Activated CD4-positive, alpha-beta T cell treated with anti-CD3 and anti-CD28 coated beads, Interleukin-2, amount 50 U/mL, for 16 hours (primary cell): Measurements from ENCODE around the gene HDGFL3.
"Not testable (repeated sequence)": the region's sequence is repeated elsewhere in the genome, so short reads cannot be mapped to it uniquely, and the experiment has no call there.

Experiments used
- DNase-seq: peaks from one replicate; pipeline ENCODE4 v3.0.0-alpha.2; 2020

HDGFL3 gene

GRCh38 chr15:83207660-83208366 is at the start of gene HDGFL3:
TSS of gene HDGFL3 (minus strand) at chr15:83207823. CDS start at chr15:83207414, 409 bp downstream.
- peak; percentile 13 for DNase-seq

- DNase-seq, result no peak
Measured at GRCh38 chr15:83250781-83251180, 43.2 kb upstream of the HDGFL3 start.

- DNase-seq, result no peak
Measured at GRCh38 chr15:83249030-83249343, 41.4 kb upstream of the HDGFL3 start.

- peak; percentile 62 for DNase-seq
Measured at GRCh38 chr15:83248151-83249029, 40.8 kb upstream of the HDGFL3 start.

GRCh38 chr15:83243634-83244033 is 36.0 kb upstream of the HDGFL3 start:
- DNase-seq, result no peak

- DNase-seq, result no peak
Measured at GRCh38 chr15:83230242-83230641, 22.6 kb upstream of the HDGFL3 start.

- no peak for DNase-seq
Measured at GRCh38 chr15:83225449-83225848, 17.8 kb upstream of the HDGFL3 start.

GRCh38 chr15:83221781-83222180 is 14.2 kb upstream of the HDGFL3 start:
- DNase-seq, result not testable (repeated sequence)

- DNase-seq, result peak; percentile 11
Measured at GRCh38 chr15:83219026-83219425, 11.4 kb upstream of the HDGFL3 start.

GRCh38 chr15:83215306-83215705 is 7.7 kb upstream of the HDGFL3 start:
- no peak for DNase-seq

- peak; percentile 5 for DNase-seq
Measured at GRCh38 chr15:83210619-83211018, 3.0 kb upstream of the HDGFL3 start.

- DNase-seq, result no peak
Measured at GRCh38 chr15:83209333-83209732, 1.7 kb upstream of the HDGFL3 start.

GRCh38 chr15:83208367-83208661 is 691 bp upstream of the HDGFL3 start:
- no peak for DNase-seq

GRCh38 chr15:83207009-83207659 is 489 bp downstream of the HDGFL3 start:
- no peak for DNase-seq

GRCh38 chr15:83206526-83207008 is 1.1 kb downstream of the HDGFL3 start:
- no peak for DNase-seq

- no peak for DNase-seq
Measured at GRCh38 chr15:83205725-83206324, 1.8 kb downstream of the HDGFL3 start.

- DNase-seq, result no peak
Measured at GRCh38 chr15:83204697-83205096, 2.9 kb downstream of the HDGFL3 start.

- DNase-seq, result no peak
Measured at GRCh38 chr15:83203543-83203942, 4.1 kb downstream of the HDGFL3 start.

- DNase-seq, result peak; percentile 31
Measured at GRCh38 chr15:83200589-83200988, 7.0 kb downstream of the HDGFL3 start.

- peak; percentile 59 for DNase-seq
Measured at GRCh38 chr15:83200162-83200561, 7.5 kb downstream of the HDGFL3 start.

- peak; percentile 75 for DNase-seq
Measured at GRCh38 chr15:83199288-83199687, 8.3 kb downstream of the HDGFL3 start.

GRCh38 chr15:83198476-83198875 is 9.1 kb downstream of the HDGFL3 start:
- peak; percentile 12 for DNase-seq

GRCh38 chr15:83194528-83194927 is 13.1 kb downstream of the HDGFL3 start:
- DNase-seq, result no peak
